ENCODE results near the gene DYSF.

- TF ChIP-seq, protein P1, sequence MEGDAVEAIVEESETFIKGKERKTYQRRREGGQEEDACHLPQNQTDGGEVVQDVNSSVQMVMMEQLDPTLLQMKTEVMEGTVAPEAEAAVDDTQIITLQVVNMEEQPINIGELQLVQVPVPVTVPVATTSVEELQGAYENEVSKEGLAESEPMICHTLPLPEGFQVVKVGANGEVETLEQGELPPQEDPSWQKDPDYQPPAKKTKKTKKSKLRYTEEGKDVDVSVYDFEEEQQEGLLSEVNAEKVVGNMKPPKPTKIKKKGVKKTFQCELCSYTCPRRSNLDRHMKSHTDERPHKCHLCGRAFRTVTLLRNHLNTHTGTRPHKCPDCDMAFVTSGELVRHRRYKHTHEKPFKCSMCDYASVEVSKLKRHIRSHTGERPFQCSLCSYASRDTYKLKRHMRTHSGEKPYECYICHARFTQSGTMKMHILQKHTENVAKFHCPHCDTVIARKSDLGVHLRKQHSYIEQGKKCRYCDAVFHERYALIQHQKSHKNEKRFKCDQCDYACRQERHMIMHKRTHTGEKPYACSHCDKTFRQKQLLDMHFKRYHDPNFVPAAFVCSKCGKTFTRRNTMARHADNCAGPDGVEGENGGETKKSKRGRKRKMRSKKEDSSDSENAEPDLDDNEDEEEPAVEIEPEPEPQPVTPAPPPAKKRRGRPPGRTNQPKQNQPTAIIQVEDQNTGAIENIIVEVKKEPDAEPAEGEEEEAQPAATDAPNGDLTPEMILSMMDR (IDR thresholded peaks at IDR 0.05) = no peak
- no peak for TF ChIP-seq EZH2 (IDR thresholded peaks at IDR 0.05; ENCODE audit: borderline replicate concordance, insufficient read depth, low read depth, low read length, poor library complexity, severe bottlenecking)
These were observed 187.1 kb downstream of the DYSF start for GRCh38 chr2:71640489-71640888.

Measured in B cell (primary cell).